DND-41 (cell line): ENCODE data around the gene FOXK1.

Experiments used
- EZH2 ChIP-seq: IDR thresholded peaks from 3 replicates; pipeline ENCODE4 v1.6.1; 2012; ENCODE audit warnings: borderline replicate concordance, low read depth, mild to moderate bottlenecking, moderate library complexity, low read length, inconsistent platforms; ENCODE audit not compliant: severe bottlenecking
- TF ChIP-seq, protein P1 (sequence below): IDR thresholded peaks from 2 replicates; pipeline ENCODE4 v1.5.1; 2012; ENCODE audit warnings: borderline replicate concordance, low read length, moderate library complexity, mild to moderate bottlenecking; ENCODE audit not compliant: poor library complexity, severe bottlenecking; ENCODE audit errors: extremely low read depth

DNA sequence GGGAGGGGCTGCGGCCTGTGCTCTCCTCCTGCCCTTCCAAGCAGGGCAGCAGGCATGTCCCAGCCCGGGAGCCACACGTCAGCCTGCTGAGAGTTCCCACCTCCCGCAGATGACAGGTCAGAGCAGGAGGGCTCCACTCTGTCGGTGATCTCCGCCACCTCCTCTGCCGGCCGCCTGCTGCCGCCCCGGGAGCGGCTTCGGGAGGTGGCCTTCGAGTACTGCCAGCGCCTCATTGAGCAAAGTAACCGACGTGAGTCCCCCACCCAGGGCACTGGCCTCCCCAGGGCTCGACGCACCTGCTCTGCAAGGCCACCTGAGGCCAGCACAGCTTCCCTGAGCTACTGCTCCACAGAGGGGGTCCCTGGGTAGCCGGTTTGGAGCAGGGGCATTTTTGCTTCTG, 102.7 kb downstream of the FOXK1 start:
- TF ChIP-seq, protein P1, sequence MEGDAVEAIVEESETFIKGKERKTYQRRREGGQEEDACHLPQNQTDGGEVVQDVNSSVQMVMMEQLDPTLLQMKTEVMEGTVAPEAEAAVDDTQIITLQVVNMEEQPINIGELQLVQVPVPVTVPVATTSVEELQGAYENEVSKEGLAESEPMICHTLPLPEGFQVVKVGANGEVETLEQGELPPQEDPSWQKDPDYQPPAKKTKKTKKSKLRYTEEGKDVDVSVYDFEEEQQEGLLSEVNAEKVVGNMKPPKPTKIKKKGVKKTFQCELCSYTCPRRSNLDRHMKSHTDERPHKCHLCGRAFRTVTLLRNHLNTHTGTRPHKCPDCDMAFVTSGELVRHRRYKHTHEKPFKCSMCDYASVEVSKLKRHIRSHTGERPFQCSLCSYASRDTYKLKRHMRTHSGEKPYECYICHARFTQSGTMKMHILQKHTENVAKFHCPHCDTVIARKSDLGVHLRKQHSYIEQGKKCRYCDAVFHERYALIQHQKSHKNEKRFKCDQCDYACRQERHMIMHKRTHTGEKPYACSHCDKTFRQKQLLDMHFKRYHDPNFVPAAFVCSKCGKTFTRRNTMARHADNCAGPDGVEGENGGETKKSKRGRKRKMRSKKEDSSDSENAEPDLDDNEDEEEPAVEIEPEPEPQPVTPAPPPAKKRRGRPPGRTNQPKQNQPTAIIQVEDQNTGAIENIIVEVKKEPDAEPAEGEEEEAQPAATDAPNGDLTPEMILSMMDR, result no peak
- no peak for TF ChIP-seq EZH2
